NT2/D1 (cell line): ENCODE data around the gene TOMM20.

ENCODE experiments used
- DNase-seq: peaks from one replicate; pipeline ENCODE4 v3.0.0-alpha.2; 2011; ENCODE audit warnings: low read depth, low spot score
- H3K27me3 ChIP-seq: 2 replicates; pipeline ENCODE4 v1.6.0; 2011; ENCODE audit warnings: mild to moderate bottlenecking; ENCODE audit not compliant: insufficient read length, insufficient read depth
- H3K36me3 ChIP-seq: 2 replicates; pipeline ENCODE4 v1.6.1; 2011; ENCODE audit warnings: mild to moderate bottlenecking, low read length, mixed read lengths; ENCODE audit not compliant: insufficient read depth, insufficient read length
- H3K4me1 ChIP-seq: 2 replicates; pipeline ENCODE4 v1.5.1; 2011; ENCODE audit not compliant: insufficient read depth, insufficient read length
- H3K4me3 ChIP-seq: 2 replicates; pipeline ENCODE4 v1.5.1; 2011; ENCODE audit warnings: low read depth; ENCODE audit not compliant: insufficient read length
- H3K9ac ChIP-seq: 2 replicates; pipeline ENCODE4 v1.6.0; 2011; ENCODE audit warnings: low read depth; ENCODE audit not compliant: insufficient read length
- H3K9me3 ChIP-seq: 2 replicates; pipeline ENCODE4 v1.5.1; 2011; ENCODE audit warnings: mild to moderate bottlenecking, low read length; ENCODE audit not compliant: insufficient read depth
- SUZ12 ChIP-seq: IDR thresholded peaks from 2 replicates; pipeline ENCODE4 v1.6.1; 2011; ENCODE audit not compliant: insufficient read length, insufficient read depth; ENCODE audit errors: extremely low read depth
- YY1 ChIP-seq: IDR thresholded peaks from 2 replicates; pipeline ENCODE4 v1.6.1; 2011; ENCODE audit not compliant: insufficient read length, insufficient read depth
- ZNF274 ChIP-seq: IDR thresholded peaks from 2 replicates; pipeline ENCODE4 v1.6.1; 2011; ENCODE audit warnings: mild to moderate bottlenecking, low read depth, low read length

The TOMM20 gene

GRCh38 chr1:235127203-235127602 is 1.4 kb downstream of the TOMM20 start:
- peak overlapping the region; percentile 99 for H3K4me3 ChIP-seq

DNA sequence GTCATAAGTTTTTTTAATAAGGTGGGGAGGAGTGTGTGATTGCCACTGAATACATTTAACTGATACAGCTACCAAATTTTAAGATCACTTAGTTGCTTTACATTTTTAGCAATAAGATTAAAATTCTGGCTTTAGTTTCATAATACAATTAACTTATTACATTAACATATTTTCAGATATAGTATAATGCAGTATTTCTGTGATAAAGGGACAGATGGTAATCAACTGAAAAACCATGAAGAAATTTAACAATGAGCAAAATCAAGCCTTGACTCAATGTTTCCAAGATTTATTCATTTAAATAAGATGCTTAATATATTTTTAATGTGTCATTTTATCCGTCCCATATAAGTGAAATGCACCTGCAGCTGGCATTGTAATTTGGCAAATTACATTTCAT is 4.0 kb downstream of the TOMM20 start:
- H3K4me1 ChIP-seq: no peaks in the 10 kb centered on the region
- no peak overlapping the region for H3K4me3 ChIP-seq
- no peak overlapping the region for H3K9ac ChIP-seq
- peaks cover 75% of the 10 kb centered on the region for H3K36me3 ChIP-seq
- TF ChIP-seq SUZ12: no peak
- TF ChIP-seq YY1: no peak
- no peak for TF ChIP-seq ZNF274
- no peaks in the 10 kb centered on the region for H3K9me3 ChIP-seq
- DNase-seq: no peak
- no peaks in the 10 kb centered on the region for H3K27me3 ChIP-seq

More at GRCh38 chr1:235127203-235127602, 1.4 kb downstream of the TOMM20 start:
- no peak for DNase-seq
- Histone ChIP-seq H3K27me3 (no peaks in the 10 kb centered on the region), H3K9me3 (no peaks in the 10 kb centered on the region), H3K9ac (peak overlapping the region; percentile 99), H3K4me1 (no peaks in the 10 kb centered on the region), H3K36me3 (peaks cover 65% of the 10 kb centered on the region)
- TF ChIP-seq YY1: no peak
- TF ChIP-seq SUZ12: no peak
- no peak for TF ChIP-seq ZNF274

DNA sequence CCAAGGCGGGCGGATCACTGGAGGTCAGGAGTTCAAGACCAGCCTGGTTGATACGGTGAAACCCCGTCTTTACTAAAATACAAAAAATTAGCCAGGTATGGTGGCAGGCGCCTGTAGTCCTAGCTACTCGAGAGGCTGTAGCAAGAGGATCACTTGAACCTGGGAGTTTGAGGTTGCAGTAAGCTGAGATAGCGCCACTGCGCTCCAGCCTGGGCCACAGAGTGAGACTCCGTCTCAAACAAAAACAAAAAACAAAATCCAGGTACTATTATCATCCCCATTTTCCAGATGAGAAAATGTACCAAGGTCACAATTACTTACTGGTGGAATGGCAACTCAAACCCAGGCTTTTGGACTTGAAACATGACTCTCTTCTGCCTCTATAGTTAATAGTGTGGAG is 4.5 kb downstream of the TOMM20 start:
- Histone ChIP-seq H3K9ac (no peak overlapping the region), H3K27me3 (no peaks in the 10 kb centered on the region), H3K4me1 (no peaks in the 10 kb centered on the region)

GRCh38 chr1:235122348-235122747 is 6.3 kb downstream of the TOMM20 start:
- H3K27me3 ChIP-seq: no peaks in the 10 kb centered on the region
- H3K36me3 ChIP-seq: peaks cover 92% of the 10 kb centered on the region
- no peak overlapping the region for H3K4me3 ChIP-seq
- H3K4me1 ChIP-seq: no peaks in the 10 kb centered on the region
- TF ChIP-seq ZNF274: no peak
- no peak for TF ChIP-seq SUZ12
- no peak for TF ChIP-seq YY1
- no peaks in the 10 kb centered on the region for H3K9me3 ChIP-seq
- DNase-seq: no peak
- H3K9ac ChIP-seq: no peak overlapping the region

More for the DNA sequence above, 4.5 kb downstream of the TOMM20 start:
- no peak overlapping the region for H3K4me3 ChIP-seq
- TF ChIP-seq ZNF274: no peak
- TF ChIP-seq SUZ12: no peak
- TF ChIP-seq YY1: no peak
- no peak for DNase-seq
- no peaks in the 10 kb centered on the region for H3K9me3 ChIP-seq
- H3K36me3 ChIP-seq: peaks cover 81% of the 10 kb centered on the region

DNA sequence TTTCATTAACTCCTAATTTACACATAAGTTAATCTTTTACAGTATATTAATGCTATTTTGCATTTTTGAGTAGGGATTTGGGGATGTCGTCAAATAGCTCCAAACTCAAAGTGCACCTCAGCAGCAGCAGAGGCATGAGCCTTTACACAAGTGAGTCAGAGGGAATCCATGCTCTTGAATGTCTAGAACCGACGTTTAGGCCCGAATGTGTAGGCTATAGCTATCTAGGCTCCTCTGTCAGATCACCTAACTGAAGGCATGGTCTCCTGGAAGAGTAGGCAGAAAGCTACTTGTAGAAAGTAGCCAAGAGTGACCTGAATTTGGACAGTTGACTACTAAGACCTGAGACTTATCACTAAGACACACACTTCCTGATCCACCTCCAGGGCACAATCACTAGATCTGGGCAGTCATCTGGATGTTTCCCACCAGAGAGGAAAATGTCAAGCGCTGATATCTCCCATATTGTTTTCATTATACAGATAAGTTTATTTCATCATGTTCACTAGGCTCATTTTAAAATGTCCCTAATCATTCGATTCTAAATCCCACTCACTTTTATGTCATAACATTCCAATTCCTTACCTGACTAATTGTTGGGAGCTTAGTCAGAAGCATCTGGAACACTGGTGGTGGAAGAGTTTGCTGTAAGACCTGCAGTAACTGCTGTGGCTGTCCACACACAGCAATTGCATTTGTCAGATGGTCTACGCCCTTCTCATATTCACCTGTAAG is 15.3 kb downstream of the TOMM20 start:
- H3K27me3 ChIP-seq: no peaks in the 10 kb centered on the region
- TF ChIP-seq ZNF274 (no peak), YY1 (no peak), SUZ12 (no peak)
- no peak overlapping the region for H3K4me3 ChIP-seq

GRCh38 chr1:235112297-235113182 is 16.1 kb downstream of the TOMM20 start:
- H3K27me3 ChIP-seq: no peaks in the 10 kb centered on the region
- peaks cover 92% of the 10 kb centered on the region for H3K36me3 ChIP-seq
- no peak overlapping the region for H3K9ac ChIP-seq
- no peak overlapping the region for H3K4me3 ChIP-seq
- H3K9me3 ChIP-seq: no peaks in the 10 kb centered on the region
- DNase-seq: no peak
- H3K4me1 ChIP-seq: no peaks in the 10 kb centered on the region
- TF ChIP-seq SUZ12 (no peak), ZNF274 (no peak), YY1 (no peak)

More for the DNA sequence above, 15.3 kb downstream of the TOMM20 start:
- no peak overlapping the region for H3K9ac ChIP-seq
- H3K9me3 ChIP-seq: no peaks in the 10 kb centered on the region
- H3K4me1 ChIP-seq: no peaks in the 10 kb centered on the region
- H3K36me3 ChIP-seq: peaks cover 92% of the 10 kb centered on the region
- no peak for DNase-seq

DNA sequence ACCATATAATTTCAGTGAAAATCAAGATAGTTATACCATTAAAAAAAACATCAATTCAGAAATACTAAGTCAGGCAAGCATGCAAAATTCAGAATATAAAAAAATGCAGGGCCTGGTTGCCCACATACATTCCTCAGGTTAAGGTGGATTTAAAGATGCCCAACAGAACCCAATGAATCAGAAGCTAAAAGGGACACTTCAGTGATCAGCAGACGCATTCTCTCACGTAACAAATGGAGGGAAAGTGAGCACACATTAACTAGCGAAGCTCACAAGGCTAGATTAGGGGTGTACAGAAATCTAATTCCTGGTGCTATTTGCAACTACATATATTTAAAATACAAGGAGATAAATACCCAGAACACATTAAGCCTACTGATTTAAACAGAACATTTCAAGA is 17.5 kb downstream of the TOMM20 start:
- Histone ChIP-seq H3K4me3 (no peak overlapping the region), H3K4me1 (no peaks in the 10 kb centered on the region), H3K36me3 (peaks cover 85% of the 10 kb centered on the region), H3K9me3 (no peaks in the 10 kb centered on the region), H3K9ac (no peak overlapping the region), H3K27me3 (no peaks in the 10 kb centered on the region)
- no peak for TF ChIP-seq SUZ12
- TF ChIP-seq ZNF274: no peak
- TF ChIP-seq YY1: no peak
- DNase-seq: no peak
